ENCODE data around the gene HSD17B14. TPM values are rescaled to one million over a fixed set of nuclear protein-coding genes. Genes with fewer than 3 reads are reported as not detected.

HSD17B14 gene
- total and polyA plus RNA-seq, 9 of the 15 experiments (the other 6 are each of a cell fraction or from before 2014, with no cell fraction given) = 0.16 TPM; not detected in 8

DNA sequence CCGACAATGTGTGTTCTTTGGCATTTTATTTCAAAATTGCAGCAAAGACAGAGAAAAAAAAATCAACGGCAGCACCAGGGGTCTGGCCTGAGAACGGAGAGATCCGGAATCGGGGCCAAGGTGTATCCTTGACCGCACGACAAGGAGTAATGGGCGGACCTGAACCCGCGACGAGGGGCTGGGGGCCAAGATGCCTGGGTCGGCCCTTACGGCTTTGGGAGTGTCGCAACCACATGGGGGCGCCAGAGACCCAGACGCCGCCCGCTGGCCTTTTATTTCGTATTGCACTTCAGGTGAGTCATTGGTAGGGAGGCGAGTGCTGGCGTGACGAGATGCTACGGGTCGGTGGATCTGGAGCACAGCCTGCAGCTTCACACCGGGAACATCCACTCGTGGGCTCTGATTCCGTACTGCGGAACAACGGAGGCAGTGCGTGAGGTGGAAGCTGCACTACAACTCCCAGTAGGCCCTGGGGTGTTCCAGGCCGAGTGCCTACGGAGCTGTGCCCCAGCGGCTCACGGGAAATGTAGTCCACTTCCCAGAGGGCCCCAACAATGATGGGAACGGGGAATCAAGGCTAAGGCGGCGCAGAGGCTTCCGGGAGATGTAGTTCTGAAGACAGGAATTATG, 41.1 kb downstream of the HSD17B14 start (continued):
- TF ChIP-seq KLF6 (CRISPR knock-in tag; IDR thresholded peaks at IDR 0.05; ENCODE audit: borderline replicate concordance) (no peak; the same call in 1 of the 2 replicates), NR2C1 (IDR thresholded peaks at IDR 0.05) (peak; percentile 76; the same call in 1 of the 2 replicates), NR2C1 (tag; IDR thresholded peaks at IDR 0.05) (peak; percentile 91), ZNF143 (CRISPR knock-in tag; IDR thresholded peaks at IDR 0.05) (peak; percentile 100), E2F3 (CRISPR knock-in tag; IDR thresholded peaks at IDR 0.05) (0 out of 2 replicates have a peak, but pooled peaks have one; percentile 14), ZNF583 (CRISPR knock-in tag; IDR thresholded peaks at IDR 0.05) (peak; percentile 87), ZNF224 (CRISPR knock-in tag; IDR thresholded peaks at IDR 0.05) (no peak), CBX2 (IDR thresholded peaks at IDR 0.05; ENCODE audit: insufficient read depth, low read length, poor library complexity, severe bottlenecking) (no peak), ZNF445 (CRISPR knock-in tag; IDR thresholded peaks at IDR 0.05; ENCODE audit: low read depth) (no peak), ZNF134 (CRISPR knock-in tag; conservative IDR thresholded peaks at IDR 0.05) (0 out of 2 replicates have a peak, but pooled peaks have one; percentile 41), ZNF512 (tag; IDR thresholded peaks at IDR 0.05) (no peak), ETV1 (tag; conservative IDR thresholded peaks at IDR 0.05; ENCODE audit: low read depth) (no peak), HSF4 (CRISPR knock-in tag; IDR thresholded peaks at IDR 0.05; ENCODE audit: borderline replicate concordance) (no peak), E4F1 (CRISPR knock-in tag; IDR thresholded peaks at IDR 0.05; ENCODE audit: borderline replicate concordance) (no peak)
- TF ChIP-seq, protein P1, sequence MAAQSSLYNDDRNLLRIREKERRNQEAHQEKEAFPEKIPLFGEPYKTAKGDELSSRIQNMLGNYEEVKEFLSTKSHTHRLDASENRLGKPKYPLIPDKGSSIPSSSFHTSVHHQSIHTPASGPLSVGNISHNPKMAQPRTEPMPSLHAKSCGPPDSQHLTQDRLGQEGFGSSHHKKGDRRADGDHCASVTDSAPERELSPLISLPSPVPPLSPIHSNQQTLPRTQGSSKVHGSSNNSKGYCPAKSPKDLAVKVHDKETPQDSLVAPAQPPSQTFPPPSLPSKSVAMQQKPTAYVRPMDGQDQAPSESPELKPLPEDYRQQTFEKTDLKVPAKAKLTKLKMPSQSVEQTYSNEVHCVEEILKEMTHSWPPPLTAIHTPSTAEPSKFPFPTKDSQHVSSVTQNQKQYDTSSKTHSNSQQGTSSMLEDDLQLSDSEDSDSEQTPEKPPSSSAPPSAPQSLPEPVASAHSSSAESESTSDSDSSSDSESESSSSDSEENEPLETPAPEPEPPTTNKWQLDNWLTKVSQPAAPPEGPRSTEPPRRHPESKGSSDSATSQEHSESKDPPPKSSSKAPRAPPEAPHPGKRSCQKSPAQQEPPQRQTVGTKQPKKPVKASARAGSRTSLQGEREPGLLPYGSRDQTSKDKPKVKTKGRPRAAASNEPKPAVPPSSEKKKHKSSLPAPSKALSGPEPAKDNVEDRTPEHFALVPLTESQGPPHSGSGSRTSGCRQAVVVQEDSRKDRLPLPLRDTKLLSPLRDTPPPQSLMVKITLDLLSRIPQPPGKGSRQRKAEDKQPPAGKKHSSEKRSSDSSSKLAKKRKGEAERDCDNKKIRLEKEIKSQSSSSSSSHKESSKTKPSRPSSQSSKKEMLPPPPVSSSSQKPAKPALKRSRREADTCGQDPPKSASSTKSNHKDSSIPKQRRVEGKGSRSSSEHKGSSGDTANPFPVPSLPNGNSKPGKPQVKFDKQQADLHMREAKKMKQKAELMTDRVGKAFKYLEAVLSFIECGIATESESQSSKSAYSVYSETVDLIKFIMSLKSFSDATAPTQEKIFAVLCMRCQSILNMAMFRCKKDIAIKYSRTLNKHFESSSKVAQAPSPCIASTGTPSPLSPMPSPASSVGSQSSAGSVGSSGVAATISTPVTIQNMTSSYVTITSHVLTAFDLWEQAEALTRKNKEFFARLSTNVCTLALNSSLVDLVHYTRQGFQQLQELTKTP (IDR thresholded peaks at IDR 0.05; ENCODE audit: low read depth in 1 of 2, partially characterized antibody in 2 of 2) = peak; percentile 90 to 100
- TF ChIP-seq, protein P2, sequence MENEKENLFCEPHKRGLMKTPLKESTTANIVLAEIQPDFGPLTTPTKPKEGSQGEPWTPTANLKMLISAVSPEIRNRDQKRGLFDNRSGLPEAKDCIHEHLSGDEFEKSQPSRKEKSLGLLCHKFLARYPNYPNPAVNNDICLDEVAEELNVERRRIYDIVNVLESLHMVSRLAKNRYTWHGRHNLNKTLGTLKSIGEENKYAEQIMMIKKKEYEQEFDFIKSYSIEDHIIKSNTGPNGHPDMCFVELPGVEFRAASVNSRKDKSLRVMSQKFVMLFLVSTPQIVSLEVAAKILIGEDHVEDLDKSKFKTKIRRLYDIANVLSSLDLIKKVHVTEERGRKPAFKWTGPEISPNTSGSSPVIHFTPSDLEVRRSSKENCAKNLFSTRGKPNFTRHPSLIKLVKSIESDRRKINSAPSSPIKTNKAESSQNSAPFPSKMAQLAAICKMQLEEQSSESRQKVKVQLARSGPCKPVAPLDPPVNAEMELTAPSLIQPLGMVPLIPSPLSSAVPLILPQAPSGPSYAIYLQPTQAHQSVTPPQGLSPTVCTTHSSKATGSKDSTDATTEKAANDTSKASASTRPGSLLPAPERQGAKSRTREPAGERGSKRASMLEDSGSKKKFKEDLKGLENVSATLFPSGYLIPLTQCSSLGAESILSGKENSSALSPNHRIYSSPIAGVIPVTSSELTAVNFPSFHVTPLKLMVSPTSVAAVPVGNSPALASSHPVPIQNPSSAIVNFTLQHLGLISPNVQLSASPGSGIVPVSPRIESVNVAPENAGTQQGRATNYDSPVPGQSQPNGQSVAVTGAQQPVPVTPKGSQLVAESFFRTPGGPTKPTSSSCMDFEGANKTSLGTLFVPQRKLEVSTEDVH (IDR thresholded peaks at IDR 0.05; ENCODE audit: low read depth, partially characterized antibody) = peak; percentile 60

Data from K562 (cell line).